H1 (cell line): ENCODE measurements around the gene DDX50. TPM values are rescaled to one million over a fixed set of nuclear protein-coding genes. Genes with fewer than 3 reads are reported as not detected.

Experiments
- CTCF ChIA-PET: fragments of 300-600 bp; sonication (Branson Sonifier 250); formaldehyde crosslinking; loops from one replicate; lab custom pipeline; 2021; ENCODE audit not compliant: partially characterized antibody; lab: Charles Lee
- POLR2A ChIA-PET: fragments of 300-600 bp; sonication (Branson Sonifier 250); formaldehyde crosslinking; loops from one replicate; lab custom pipeline; 2021; ENCODE audit warnings: inconsistent platforms; ENCODE audit not compliant: partially characterized antibody; lab: Charles Lee
- DNase-seq, 2 experiments: peaks; one replicate each; pipeline versions ENCODE4 v3.0.0 to v3.0.0-alpha.2; 2010 to 2022; ENCODE audit warnings: low spot score in 2 of 2, low read depth in 1 of 2, mixed read lengths in 1 of 2
- FAIRE-seq: peaks from 2 replicates; lab custom pipeline; 2011; peaks lifted over from hg19 to GRCh38; lab: Jason Lieb, UNC
- H2AFZ ChIP-seq: 2 replicates; pipeline ENCODE4 v1.8.1; 2012; ENCODE audit warnings: low read length, inconsistent platforms
- H2AK5ac ChIP-seq: 2 replicates; pipeline ENCODE4 v1.6.1; 2013; ENCODE audit warnings: low read depth, low read length
- H2BK120ac ChIP-seq: replicated peaks from 2 replicates; pipeline ENCODE3; 2013; ENCODE audit warnings: low read depth, low read length, inconsistent platforms
- H2BK12ac ChIP-seq: 2 replicates; pipeline ENCODE4 v1.6.1; 2013; ENCODE audit warnings: low read depth, low read length
- H2BK15ac ChIP-seq: 2 replicates; pipeline ENCODE4 v1.6.1; 2013; ENCODE audit warnings: low read length
- H2BK20ac ChIP-seq: 2 replicates; pipeline ENCODE4 v1.6.1; 2013; ENCODE audit warnings: low read length
- H2BK5ac ChIP-seq: 2 replicates; pipeline ENCODE4 v1.6.1; 2013; ENCODE audit warnings: low read depth, low read length
- H3K14ac ChIP-seq: 2 replicates; pipeline ENCODE4 v1.6.1; 2013; ENCODE audit warnings: inconsistent platforms; ENCODE audit not compliant: insufficient read length
- H3K18ac ChIP-seq: 2 replicates; pipeline ENCODE4 v1.6.1; 2013; ENCODE audit warnings: low read length; ENCODE audit errors: extremely low read depth
- H3K23ac ChIP-seq: 2 replicates; pipeline ENCODE4 v1.6.1; 2013; ENCODE audit warnings: inconsistent platforms; ENCODE audit not compliant: insufficient read length
- H3K23me2 ChIP-seq: 2 replicates; pipeline ENCODE4 v1.6.1; 2013; ENCODE audit warnings: low read depth, low read length
- H3K27ac ChIP-seq: 2 replicates; pipeline ENCODE4 v1.6.1; 2011; ENCODE audit warnings: low read depth, low read length, inconsistent platforms
- H3K27me3 ChIP-seq, 4 experiments: replicated peaks in 1 of 4; 1 replicate in 1 of 4; 2 replicates in 3 of 4; pipeline versions ENCODE4 v1.6.1 to v1.8.1; 2011 to 2013; ENCODE audit warnings: low read length in 3 of 4, mild to moderate bottlenecking in 3 of 4, inconsistent platforms in 2 of 4, mixed read lengths in 2 of 4, moderate library complexity in 1 of 4; ENCODE audit not compliant: control insufficient read depth in 3 of 4, insufficient read depth in 3 of 4; ENCODE audit errors: extremely low read depth in 1 of 4
- H3K36me3 ChIP-seq, 4 experiments: 2 replicates each; pipeline versions ENCODE4 v1.6.1 to v1.8.1; 2011 to 2013; ENCODE audit warnings: mild to moderate bottlenecking in 4 of 4, low read length in 3 of 4, moderate library complexity in 2 of 4, control low read depth in 1 of 4, inconsistent platforms in 1 of 4; ENCODE audit not compliant: insufficient read depth in 4 of 4, control insufficient read depth in 2 of 4
- H3K4ac ChIP-seq: replicated peaks from 2 replicates; pipeline ENCODE3; 2013; ENCODE audit warnings: low read length, low read depth, mixed read lengths, inconsistent platforms; ENCODE audit not compliant: insufficient read length
- H3K4me1 ChIP-seq, 4 experiments: replicated peaks in 1 of 4; 1 replicate in 1 of 4; 2 replicates in 3 of 4; pipeline versions ENCODE4 v1.6.1 to v1.8.1; 2011 to 2013; ENCODE audit warnings: low read length in 3 of 4, inconsistent platforms in 2 of 4, mixed read lengths in 1 of 4; ENCODE audit not compliant: insufficient read depth in 4 of 4, control insufficient read depth in 3 of 4
- H3K4me2 ChIP-seq, 2 experiments: 2 replicates each; pipeline versions ENCODE4 v1.6.1 to v1.8.1; 2011 to 2013; ENCODE audit warnings: low read depth in 2 of 2, low read length in 2 of 2, control low read depth in 1 of 2, inconsistent platforms in 1 of 2, mild to moderate bottlenecking in 1 of 2; ENCODE audit not compliant: insufficient read depth in 1 of 2
- H3K4me3 ChIP-seq, 4 experiments: fragments of 200-600, 300-600 bp in 1 of 4; sonication (generic), shearing (Covaris generic), sonication (Bioruptor Twin) in 1 of 4; 2 replicates each; pipeline versions ENCODE4 v1.5.1 to v1.8.1; 2011 to 2016; ENCODE audit warnings: low read length in 4 of 4, low read depth in 3 of 4, control low read depth in 2 of 4, inconsistent platforms in 2 of 4, mild to moderate bottlenecking in 2 of 4, mixed read lengths in 1 of 4, moderate library complexity in 1 of 4; ENCODE audit not compliant: insufficient read depth in 2 of 4; ENCODE audit errors: extremely low read depth in 1 of 4
- H3K56ac ChIP-seq: replicated peaks from 2 replicates; pipeline ENCODE3; 2013; ENCODE audit warnings: low read depth, mild to moderate bottlenecking, mixed read lengths, low read length, inconsistent platforms; ENCODE audit not compliant: insufficient read length
- H3K79me1 ChIP-seq: 2 replicates; pipeline ENCODE4 v1.6.1; 2013; ENCODE audit warnings: low read depth, low read length, control low read depth
- H3K79me2 ChIP-seq, 2 experiments: 2 replicates each; pipeline versions ENCODE4 v1.6.1 to v1.8.1; 2012 to 2013; ENCODE audit warnings: low read length in 2 of 2, mild to moderate bottlenecking in 2 of 2, inconsistent platforms in 1 of 2; ENCODE audit not compliant: insufficient read depth in 2 of 2, control insufficient read depth in 1 of 2
- H3K9ac ChIP-seq, 4 experiments: replicated peaks in 1 of 4; 1 replicate in 1 of 4; 2 replicates in 3 of 4; pipeline versions ENCODE4 v1.6.1 to v1.8.1; 2011 to 2013; ENCODE audit warnings: low read depth in 3 of 4, low read length in 3 of 4, control low read depth in 2 of 4, mild to moderate bottlenecking in 2 of 4, moderate library complexity in 2 of 4, inconsistent platforms in 1 of 4; ENCODE audit errors: extremely low read depth in 1 of 4
- H3K9me3 ChIP-seq, 2 experiments: 2 replicates each; pipeline versions ENCODE4 v1.6.1 to v1.8.1; 2012 to 2013; ENCODE audit warnings: mild to moderate bottlenecking in 2 of 2, moderate library complexity in 2 of 2, control low read depth in 1 of 2, inconsistent platforms in 1 of 2, low read depth in 1 of 2, low read length in 1 of 2, mixed read lengths in 1 of 2; ENCODE audit not compliant: insufficient read depth in 2 of 2
- H4K20me1 ChIP-seq, 2 experiments: replicated peaks in 1 of 2; 2 replicates each; pipeline versions ENCODE3 to v1.8.1; 2011 to 2013; ENCODE audit warnings: inconsistent platforms in 2 of 2, low read length in 2 of 2, mild to moderate bottlenecking in 1 of 2; ENCODE audit not compliant: insufficient read depth in 2 of 2, control insufficient read depth in 1 of 2
- H4K5ac ChIP-seq: 2 replicates; pipeline ENCODE4 v1.6.1; 2013; ENCODE audit warnings: low read length, low read depth, mixed read lengths, inconsistent platforms; ENCODE audit not compliant: insufficient read length
- H4K8ac ChIP-seq: 2 replicates; pipeline ENCODE4 v1.8.0; 2013; ENCODE audit warnings: mild to moderate bottlenecking, moderate library complexity, low read length, inconsistent platforms; ENCODE audit not compliant: insufficient read depth; ENCODE audit errors: extremely low read depth
- H4K91ac ChIP-seq: replicated peaks from 2 replicates; pipeline ENCODE3; 2013; ENCODE audit warnings: low read length, mixed read lengths, inconsistent platforms; ENCODE audit not compliant: insufficient read length
- EGR1 ChIP-seq: IDR thresholded peaks from 2 replicates; pipeline ENCODE4 v1.6.1; 2011; ENCODE audit warnings: low read depth, low read length, borderline replicate concordance
- PHF8 ChIP-seq: fragments of 200-600 bp; sonication (generic); conservative IDR thresholded peaks from 2 replicates; pipeline ENCODE4 v1.7.1; 2012; ENCODE audit warnings: low read depth, mild to moderate bottlenecking, inconsistent platforms, low read length, moderate library complexity
- POLR2A ChIP-seq, 2 experiments: IDR thresholded peaks; 1 replicate in 1 of 2; 2 replicates in 1 of 2; pipeline ENCODE4 v1.6.1; 2011; ENCODE audit warnings: low read depth in 2 of 2, low read length in 2 of 2, mild to moderate bottlenecking in 2 of 2; ENCODE audit errors: control extremely low read depth in 1 of 2
- SIX5 ChIP-seq: IDR thresholded peaks from 2 replicates; pipeline ENCODE4 v1.6.1; 2011; ENCODE audit warnings: mild to moderate bottlenecking, low read depth, low read length
- TAF1 ChIP-seq: IDR thresholded peaks from 2 replicates; pipeline ENCODE4 v1.6.1; 2011; ENCODE audit warnings: mild to moderate bottlenecking, low read depth, low read length
- TAF7 ChIP-seq: optimal IDR thresholded peaks from 2 replicates; pipeline ENCODE3; 2011; ENCODE audit warnings: low read depth, mild to moderate bottlenecking, inconsistent platforms, low read length, moderate library complexity, borderline replicate concordance
- TBP ChIP-seq: IDR thresholded peaks from 2 replicates; pipeline ENCODE4 v1.6.1; 2011; ENCODE audit warnings: low read depth, low read length, improper control_type of control experiment
- TCF12 ChIP-seq: IDR thresholded peaks from 2 replicates; pipeline ENCODE4 v1.6.1; 2011; ENCODE audit warnings: low read depth, mild to moderate bottlenecking, low read length
- TEAD4 ChIP-seq: IDR thresholded peaks from 2 replicates; pipeline ENCODE4 v1.6.1; 2012; ENCODE audit warnings: low read depth, low read length, inconsistent platforms, mixed read lengths
- WGBS, 2 experiments: shearing (Covaris generic) in 1 of 2; methylation state at CpG; one replicate each; pipeline versions ENCODE4 v1.1.6 to v1.1.7; 2013 to 2015; ENCODE audit warnings: low lambda C conversion rate in 2 of 2, mixed read lengths in 2 of 2, inconsistent platforms in 1 of 2, low coverage in 1 of 2, missing lambda C conversion rate in 1 of 2; ENCODE audit not compliant: insufficient replicate concordance in 2 of 2, insufficient coverage in 1 of 2, insufficient read length in 1 of 2; ENCODE audit errors: extremely low coverage in 1 of 2, missing lambda C conversion rate in 1 of 2; 5-methylcytosine and 5-hydroxymethylcytosine counted together
- polyA plus RNA-seq, 7 experiments: library from polyadenylated mRNA; depleted of rRNA in 3 of 7; stranded (reverse) in 5 of 7; unstranded in 2 of 7; fragments of >200 nt in 5 of 7; fragments of 200-250 nt in 2 of 7; gene quantifications; 1 replicate in 5 of 7; 2 replicates in 1 of 7; 4 replicates in 1 of 7; pipeline versions ENCODE4 v1.2.1 to v1.2.3, GENCODE V29; 2011 to 2013; ENCODE audit warnings: missing spikeins in 2 of 7, mixed read lengths in 2 of 7
- total RNA-seq: library from RNA; stranded (reverse); fragmentation: NEBNext Ultra II Directional; extraction: Animal tissue kit (Norgen Biotek cat#: 25700); gene quantifications from 2 replicates; pipeline ENCODE4 v1.2.1, GENCODE V29; 2021
- TF ChIP-seq, protein P1 (sequence below): IDR thresholded peaks from 2 replicates; pipeline ENCODE4 v1.6.1; 2012; ENCODE audit warnings: inconsistent platforms
- TF ChIP-seq, protein P2 (sequence below): IDR thresholded peaks from 2 replicates; pipeline ENCODE4 v1.6.1; 2011; ENCODE audit warnings: low read length, improper control_type of control experiment

Gene DDX50
- total and polyA plus RNA-seq, 2 of the 8 experiments (the other 6 are each of a cell fraction or from before 2014, with no cell fraction given) = 20.0 to 36.5 TPM

DNA sequence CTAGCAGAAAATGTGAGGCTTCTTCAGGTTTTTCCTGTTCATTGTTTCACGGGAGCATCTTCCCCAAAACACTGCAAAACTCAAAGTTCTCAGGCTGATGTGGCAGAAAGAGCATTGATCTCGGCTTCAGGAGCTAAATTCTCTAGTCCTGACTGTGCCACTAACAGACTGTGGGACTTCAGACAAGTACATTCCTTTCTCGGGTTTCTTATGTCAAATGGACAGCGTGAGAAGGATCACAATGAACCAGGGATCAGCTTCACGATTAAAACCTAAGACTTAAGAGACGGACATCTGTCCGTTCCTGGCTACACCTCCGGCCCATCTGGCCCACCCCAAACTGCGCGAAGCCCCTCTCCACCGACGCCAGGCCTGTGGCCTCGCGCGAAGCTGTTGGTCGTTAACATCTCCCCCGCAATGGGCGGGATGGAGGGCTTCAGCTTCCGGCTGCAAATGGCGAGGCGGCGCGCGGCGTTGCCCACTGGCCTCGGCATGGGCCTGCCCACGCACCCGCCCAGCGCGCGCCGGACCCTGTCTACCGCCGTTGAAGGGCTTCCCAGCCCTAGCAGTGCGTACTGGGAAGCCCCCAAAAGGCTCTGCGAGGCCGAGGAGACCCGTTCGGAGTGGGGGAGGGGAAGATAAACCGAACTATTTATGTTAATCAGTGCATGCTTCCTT is 549 bp upstream of the DDX50 start:
- Histone ChIP-seq H4K8ac (peak overlapping the region; percentile 99), H2AK5ac (no peak overlapping the region), H4K5ac (peak overlapping the region; percentile 91), H3K4me2 (peak overlapping the region; percentile 64 to 82), H3K36me3 (no peaks in the 10 kb centered on the region; a peak in 1 of 8 replicates), H3K79me1 (peaks cover 4% of the 10 kb centered on the region; the same call in 1 of the 2 replicates), H3K14ac (no peak overlapping the region), H3K23ac (no peak overlapping the region), H2AFZ (peak overlapping the region; percentile 38; the same call in 1 of the 2 replicates), H3K79me2 (peaks cover 0 to 34% of the 10 kb centered on the region in 2 experiments; a peak in 3 of 4 replicates), H3K56ac (peak overlapping the region; percentile 23), H3K9ac (peak overlapping the region in 3 of 4 experiments; percentile 78 to 90 (median 83); a peak in 6 of 7 replicates), H4K91ac (peak overlapping the region; percentile 36), H3K4me3 (peak overlapping the region; percentile 86 to 92 (median 89)), H2BK5ac (peak overlapping the region; percentile 95), H2BK120ac (no peak overlapping the region), H3K27me3 (no peaks in the 10 kb centered on the region), H3K27ac (peak overlapping the region; percentile 98), H3K23me2 (peaks cover 6% of the 10 kb centered on the region), H3K4ac (peak overlapping the region; percentile 79), H2BK12ac (peak overlapping the region; percentile 52; the same call in 1 of the 2 replicates), H2BK15ac (no peak overlapping the region; the same call in 1 of the 2 replicates), H3K4me1 (peaks cover 0 to 6% (median 4%) of the 10 kb centered on the region in 4 experiments; a peak in 5 of 7 replicates), H3K18ac (peak overlapping the region; percentile 85), H4K20me1 (no peaks in the 10 kb centered on the region), H3K9me3 (no peaks in the 10 kb centered on the region), H2BK20ac (no peak overlapping the region)
- ChIA-PET CTCF (interaction anchor here (1.3 to 5.0 kb wide), 3 partner anchors 13 to 111 kb away, joined by 3 to 28 read pairs (median 4); partner anchors contain the start of gene DDX21), POLR2A (interaction anchor here (0.6 to 2.9 kb wide), 32 partner anchors 9 to 568 kb away, joined by 3 to 30 read pairs (median 4); partner anchors contain the start of genes CCAR1, DDX21, HNRNPH3 and PBLD)
- WGBS, 2 experiments = 9% methylated on average over 40 of the region's 40 CpGs; no CpG with 5 or more reads in 1 of the 2 experiments
- DNase-seq (peak in 1 of 2 experiments; percentile 85), FAIRE-seq (no peak)
- TF ChIP-seq EGR1 (peak; percentile 66; the same call in 1 of the 2 replicates), TAF7 (peak; percentile 87), TEAD4 (no peak), TAF1 (peak; percentile 96), POLR2A (IDR thresholded peaks at IDR 0.05; ENCODE audit: control extremely low read depth in 1 of 2, low read depth in 2 of 2, low read length in 2 of 2) (peak; percentile 64 to 89), PHF8 (peak; percentile 93), TBP (peak; percentile 88), TCF12 (no peak), SIX5 (no peak)
- TF ChIP-seq, protein P1, sequence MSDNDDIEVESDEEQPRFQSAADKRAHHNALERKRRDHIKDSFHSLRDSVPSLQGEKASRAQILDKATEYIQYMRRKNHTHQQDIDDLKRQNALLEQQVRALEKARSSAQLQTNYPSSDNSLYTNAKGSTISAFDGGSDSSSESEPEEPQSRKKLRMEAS = peak; percentile 77
- TF ChIP-seq, protein P2, sequence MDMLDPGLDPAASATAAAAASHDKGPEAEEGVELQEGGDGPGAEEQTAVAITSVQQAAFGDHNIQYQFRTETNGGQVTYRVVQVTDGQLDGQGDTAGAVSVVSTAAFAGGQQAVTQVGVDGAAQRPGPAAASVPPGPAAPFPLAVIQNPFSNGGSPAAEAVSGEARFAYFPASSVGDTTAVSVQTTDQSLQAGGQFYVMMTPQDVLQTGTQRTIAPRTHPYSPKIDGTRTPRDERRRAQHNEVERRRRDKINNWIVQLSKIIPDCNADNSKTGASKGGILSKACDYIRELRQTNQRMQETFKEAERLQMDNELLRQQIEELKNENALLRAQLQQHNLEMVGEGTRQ = no peak
